HEK293 (cell line): ENCODE results near the gene MRPL21.

Source experiments
- CTCF ChIA-PET: fragments of 350-600 bp; formaldehyde crosslinking; extraction: SDS; loops from one replicate; lab custom pipeline; 2021; ENCODE audit warnings: antibody characterized with exemption; lab: Yijun Ruan, JAX
- POLR2A ChIA-PET: fragments of 300-600 bp; formaldehyde crosslinking; extraction: SDS; loops from one replicate; lab custom pipeline; 2020; ENCODE audit warnings: antibody characterized with exemption, inconsistent platforms; lab: Yijun Ruan, JAX
- H3K27ac ChIP-seq: fragments of 200-500 bp; sonication (Bioruptor generic); 2 replicates; pipeline ENCODE4 v1.5.1; 2014; ENCODE audit warnings: low read depth, low read length, control low read depth, inconsistent platforms; ENCODE audit errors: extremely low read depth
- H3K36me3 ChIP-seq, 2 experiments: fragments of 200-500 bp in 1 of 2; sonication (Bioruptor generic) in 1 of 2; 1 replicate in 1 of 2; 2 replicates in 1 of 2; pipeline ENCODE4 v1.5.1; 2014 to 2017; ENCODE audit warnings: inconsistent platforms in 2 of 2, low read length in 2 of 2; ENCODE audit not compliant: control insufficient read depth in 2 of 2, insufficient read depth in 1 of 2
- H3K4me1 ChIP-seq: fragments of 200-500 bp; sonication (Bioruptor generic); 2 replicates; pipeline ENCODE4 v1.5.1; 2014; ENCODE audit warnings: mild to moderate bottlenecking, low read length, inconsistent platforms; ENCODE audit not compliant: control insufficient read depth, insufficient read depth
- H3K4me3 ChIP-seq: 2 replicates; pipeline ENCODE4 v1.5.1; 2011; ENCODE audit warnings: low read depth, mild to moderate bottlenecking, control low read depth, low read length, moderate library complexity
- H3K9me3 ChIP-seq: fragments of 200-500 bp; sonication (Bioruptor generic); 2 replicates; pipeline ENCODE4 v1.5.1; 2014; ENCODE audit warnings: low read depth, low read length, inconsistent platforms; ENCODE audit not compliant: control insufficient read depth, insufficient read depth
- BCL11A ChIP-seq: fragments of 450-650 bp; formaldehyde crosslinking; IDR thresholded peaks from 2 replicates; pipeline ENCODE4 v1.5.1; 2016; ENCODE audit warnings: low read depth, missing biosample characterization, missing genetic modification characterization
- GLI2 ChIP-seq: fragments of 450-650 bp; formaldehyde crosslinking; IDR thresholded peaks from 2 replicates; pipeline ENCODE4; 2017; ENCODE audit warnings: missing biosample characterization, missing genetic modification characterization, low read depth, borderline replicate concordance
- GLIS2 ChIP-seq: fragments of 450-650 bp; formaldehyde crosslinking; IDR thresholded peaks from 2 replicates; pipeline ENCODE4 v1.5.1; 2016; ENCODE audit warnings: missing biosample characterization, missing genetic modification characterization
- IKZF3 ChIP-seq: fragments of 450-650 bp; IDR thresholded peaks from 2 replicates; pipeline ENCODE4 v1.5.0; 2018; ENCODE audit warnings: missing biosample characterization, mild to moderate bottlenecking, missing genetic modification characterization, moderate library complexity
- KLF10 ChIP-seq: fragments of 450-650 bp; IDR thresholded peaks from 2 replicates; pipeline ENCODE4 v1.5.1; 2018; ENCODE audit warnings: missing biosample characterization, mild to moderate bottlenecking, missing genetic modification characterization
- MYNN ChIP-seq: fragments of 450-650 bp; formaldehyde crosslinking; IDR thresholded peaks from 2 replicates; pipeline ENCODE4 v1.5.1; 2016; ENCODE audit warnings: missing biosample characterization, missing genetic modification characterization, borderline replicate concordance
- PRDM2 ChIP-seq: fragments of 450-650 bp; formaldehyde crosslinking; IDR thresholded peaks from 2 replicates; pipeline ENCODE4 v1.5.1; 2016; ENCODE audit warnings: missing biosample characterization, missing genetic modification characterization, borderline replicate concordance
- SCRT2 ChIP-seq: fragments of 450-650 bp; formaldehyde crosslinking; IDR thresholded peaks from 2 replicates; pipeline ENCODE4 v1.5.1; 2016; ENCODE audit warnings: missing biosample characterization, missing genetic modification characterization
- ZFHX2 ChIP-seq: fragments of 450-650 bp; formaldehyde crosslinking; conservative IDR thresholded peaks from 2 replicates; pipeline ENCODE4 v1.5.1; 2016; ENCODE audit warnings: missing biosample characterization, missing genetic modification characterization
- ZNF169 ChIP-seq: fragments of 450-650 bp; formaldehyde crosslinking; IDR thresholded peaks from 2 replicates; pipeline ENCODE4 v1.5.1; 2016; ENCODE audit warnings: missing biosample characterization, missing genetic modification characterization
- ZNF324 ChIP-seq: fragments of 450-650 bp; formaldehyde crosslinking; IDR thresholded peaks from 2 replicates; pipeline ENCODE4 v1.5.1; 2016; ENCODE audit warnings: missing biosample characterization, missing genetic modification characterization
- ZNF404 ChIP-seq: fragments of 450-650 bp; formaldehyde crosslinking; IDR thresholded peaks from 2 replicates; pipeline ENCODE4 v1.5.1; 2017; ENCODE audit warnings: missing biosample characterization, missing genetic modification characterization
- ZNF529 ChIP-seq: fragments of 450-650 bp; formaldehyde crosslinking; IDR thresholded peaks from 2 replicates; pipeline ENCODE4 v1.5.1; 2017; ENCODE audit warnings: missing genetic modification characterization, missing biosample characterization; ENCODE audit not compliant: insufficient replicate concordance
- ZNF560 ChIP-seq: fragments of 450-650 bp; formaldehyde crosslinking; IDR thresholded peaks from 2 replicates; pipeline ENCODE4 v1.5.1; 2017; ENCODE audit warnings: missing biosample characterization, missing genetic modification characterization, borderline replicate concordance
- ZNF747 ChIP-seq: fragments of 450-650 bp; formaldehyde crosslinking; IDR thresholded peaks from 2 replicates; pipeline ENCODE4 v1.5.1; 2016; ENCODE audit warnings: missing biosample characterization, missing genetic modification characterization
- ZNF792 ChIP-seq: fragments of 450-650 bp; formaldehyde crosslinking; IDR thresholded peaks from 2 replicates; pipeline ENCODE4 v1.5.1; 2016; ENCODE audit warnings: missing biosample characterization, missing genetic modification characterization
- TF ChIP-seq, protein P1 (sequence below): fragments of 450-650 bp; formaldehyde crosslinking; IDR thresholded peaks from 2 replicates; pipeline ENCODE4 v1.5.1; 2016; ENCODE audit warnings: missing biosample characterization, missing genetic modification characterization
- TF ChIP-seq, protein P2 (sequence below): fragments of 450-650 bp; IDR thresholded peaks from 2 replicates; pipeline ENCODE4 v1.5.1; 2018; ENCODE audit warnings: missing biosample characterization, mild to moderate bottlenecking, missing genetic modification characterization

MRPL21 gene

DNA sequence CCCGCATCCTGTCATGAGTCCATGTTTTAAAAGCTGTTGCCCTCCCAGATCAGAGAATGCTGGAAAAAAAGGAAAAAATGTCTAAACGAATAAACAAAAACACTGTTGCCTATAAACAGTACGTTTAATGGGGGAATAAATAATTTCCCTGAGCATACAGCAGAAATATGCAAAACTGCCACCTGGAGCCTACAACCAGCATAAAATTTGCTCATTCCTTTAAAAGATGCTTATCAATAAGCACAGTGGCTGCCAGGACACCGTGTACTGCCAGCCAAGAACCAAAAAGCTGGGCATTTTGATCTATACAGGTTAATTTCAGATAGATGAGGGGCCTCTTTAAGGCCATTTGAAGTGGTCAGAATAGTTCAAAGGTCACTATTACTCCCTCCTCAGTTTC lies 56.2 kb downstream of the MRPL21 start:
- H3K4me3 ChIP-seq, result no peak overlapping the region
- H3K36me3 ChIP-seq, result no peaks in the 10 kb centered on the region
- no peak overlapping the region for H3K27ac ChIP-seq
- no peaks in the 10 kb centered on the region for H3K4me1 ChIP-seq
- H3K9me3 ChIP-seq, result no peaks in the 10 kb centered on the region
- ChIA-PET POLR2A (no interaction called here), CTCF (no interaction called here)
- no peak for TF ChIP-seq ZNF169
- no peak for TF ChIP-seq GLIS2 (tag by site-specific recombination)
- TF ChIP-seq, protein P1, sequence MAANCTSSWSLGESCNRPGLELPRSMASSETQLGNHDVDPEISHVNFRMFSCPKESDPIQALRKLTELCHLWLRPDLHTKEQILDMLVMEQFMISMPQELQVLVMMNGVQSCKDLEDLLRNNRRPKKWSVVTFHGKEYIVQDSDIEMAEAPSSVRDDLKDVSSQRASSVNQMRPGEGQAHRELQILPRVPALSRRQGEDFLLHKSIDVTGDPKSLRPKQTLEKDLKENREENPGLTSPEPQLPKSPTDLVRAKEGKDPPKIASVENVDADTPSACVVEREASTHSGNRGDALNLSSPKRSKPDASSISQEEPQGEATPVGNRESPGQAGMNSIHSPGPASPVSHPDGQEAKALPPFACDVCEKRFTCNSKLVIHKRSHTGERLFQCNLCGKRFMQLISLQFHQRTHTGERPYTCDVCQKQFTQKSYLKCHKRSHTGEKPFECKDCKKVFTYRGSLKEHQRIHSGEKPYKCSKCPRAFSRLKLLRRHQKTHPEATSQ (tag by site-specific recombination), result no peak
- TF ChIP-seq ZFHX2 (tag by site-specific recombination), result no peak
- TF ChIP-seq ZNF747, result no peak
- no peak for TF ChIP-seq ZNF529
- no peak for TF ChIP-seq ZNF404 (tag by site-specific recombination)
- no peak for TF ChIP-seq ZNF324 (tag by site-specific recombination)
- TF ChIP-seq BCL11A (tag by site-specific recombination), result no peak
- no peak for TF ChIP-seq PRDM2
- TF ChIP-seq MYNN (tag by site-specific recombination), result no peak
- TF ChIP-seq GLI2 (tag by site-specific recombination), result no peak
- TF ChIP-seq IKZF3, result no peak
- TF ChIP-seq ZNF792 (tag by site-specific recombination), result no peak
- TF ChIP-seq KLF10 (tag by site-specific recombination), result no peak
- TF ChIP-seq, protein P2, sequence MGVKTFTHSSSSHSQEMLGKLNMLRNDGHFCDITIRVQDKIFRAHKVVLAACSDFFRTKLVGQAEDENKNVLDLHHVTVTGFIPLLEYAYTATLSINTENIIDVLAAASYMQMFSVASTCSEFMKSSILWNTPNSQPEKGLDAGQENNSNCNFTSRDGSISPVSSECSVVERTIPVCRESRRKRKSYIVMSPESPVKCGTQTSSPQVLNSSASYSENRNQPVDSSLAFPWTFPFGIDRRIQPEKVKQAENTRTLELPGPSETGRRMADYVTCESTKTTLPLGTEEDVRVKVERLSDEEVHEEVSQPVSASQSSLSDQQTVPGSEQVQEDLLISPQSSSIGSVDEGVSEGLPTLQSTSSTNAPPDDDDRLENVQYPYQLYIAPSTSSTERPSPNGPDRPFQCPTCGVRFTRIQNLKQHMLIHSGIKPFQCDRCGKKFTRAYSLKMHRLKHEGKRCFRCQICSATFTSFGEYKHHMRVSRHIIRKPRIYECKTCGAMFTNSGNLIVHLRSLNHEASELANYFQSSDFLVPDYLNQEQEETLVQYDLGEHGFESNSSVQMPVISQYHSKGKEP (tag by site-specific recombination), result no peak

DNA sequence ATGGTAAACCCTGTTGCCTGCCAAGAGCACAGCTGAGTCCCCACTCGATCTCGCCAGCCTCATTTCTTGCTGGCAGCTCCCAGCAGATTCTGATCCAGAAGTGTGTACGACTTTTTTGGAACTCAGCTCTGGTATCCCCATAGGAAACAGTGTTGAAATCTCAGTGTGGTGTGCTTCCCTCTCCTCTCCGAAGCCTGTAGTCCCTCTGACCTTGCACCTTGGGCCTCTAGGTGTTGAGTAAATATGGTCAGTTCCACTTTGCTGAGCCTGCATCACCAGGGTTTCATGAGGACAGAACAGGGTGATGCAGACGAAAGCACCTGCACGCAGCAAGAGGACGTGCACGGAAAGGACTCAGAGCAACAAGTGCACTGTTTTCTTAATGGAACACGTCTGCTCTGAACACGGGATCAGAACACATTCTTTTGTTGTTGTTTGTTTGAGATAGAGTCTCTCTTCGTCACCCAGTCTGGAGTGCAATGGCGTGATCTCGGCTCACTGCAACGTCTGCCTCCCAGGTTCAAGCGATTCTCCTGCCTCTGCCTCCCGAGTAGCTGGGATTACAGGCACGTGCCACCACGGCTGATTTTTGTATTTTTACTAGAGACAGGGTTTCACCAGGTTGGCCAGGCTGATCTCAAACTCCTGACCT lies 58.2 kb downstream of the MRPL21 start:
- H3K4me3 ChIP-seq, result no peak overlapping the region
- H3K9me3 ChIP-seq, result no peaks in the 10 kb centered on the region
- POLR2A ChIA-PET, result interaction anchor here (0.6 kb wide), 1 partner anchor 9 kb away, joined by 3 read pairs; no protein-coding TSS in a partner anchor
- no peaks in the 10 kb centered on the region for H3K36me3 ChIP-seq
- TF ChIP-seq ZNF560 (no peak), SCRT2 (tag by site-specific recombination) (peak; percentile 72)
- CTCF ChIA-PET, result no interaction called here
- H3K27ac ChIP-seq, result no peak overlapping the region
- H3K4me1 ChIP-seq, result no peaks in the 10 kb centered on the region
